Fibroblast of lung (primary cell): Measurements from ENCODE around the gene ZNF770.

Source experiments
- CTCF ChIP-seq, 2 donors: IDR thresholded peaks in 1 of 2; conservative IDR thresholded peaks in 1 of 2; 1 replicate in 1 of 2; 2 replicates in 1 of 2; pipeline ENCODE4 v1.5.1; 2011 to 2012; ENCODE audit warnings: low read length in 2 of 2, control low read depth in 1 of 2, inconsistent platforms in 1 of 2, low read depth in 1 of 2, mild to moderate bottlenecking in 1 of 2
- EZH2 ChIP-seq: IDR thresholded peaks from 2 replicates; pipeline ENCODE4 v1.5.1; 2012; ENCODE audit warnings: low read length, control low read depth, mild to moderate bottlenecking; ENCODE audit errors: missing control alignments

- TF ChIP-seq CTCF (conservative IDR thresholded peaks at IDR 0.05 in 1 of 2, IDR thresholded peaks at IDR 0.05 in 1 of 2; ENCODE audit: low read depth in 1 of 2, low read length in 2 of 2) (no peak), EZH2 (no peak)
Observed at GRCh38 chr15:35023804-35024203, 35.7 kb upstream of the ZNF770 start.
